ENCODE results near the gene FAM193B.
"Not testable (repeated sequence)": the region's sequence is repeated elsewhere in the genome, so short reads cannot be mapped to it uniquely, and the experiment has no call there.

FAM193B gene

GRCh38 chr5:177535125-177535524 lies 19.2 kb downstream of the FAM193B start:
- TF ChIP-seq CTCF (IDR thresholded peaks at IDR 0.05; ENCODE audit: insufficient read depth, low read length, poor library complexity, severe bottlenecking) (no peak), EZH2phosphoT487 (conservative IDR thresholded peaks at IDR 0.05; ENCODE audit: low read length) (no peak)
- H4K20me1 ChIP-seq (ENCODE audit: low read depth, low read length): no peaks in the 10 kb centered on the region
- H3K36me3 ChIP-seq (ENCODE audit: low read length): peaks cover 17% of the 10 kb centered on the region

GRCh38 chr5:177534433-177534832 lies 19.9 kb downstream of the FAM193B start:
- not testable (repeated sequence) for H3K79me2 ChIP-seq (ENCODE audit: insufficient read depth, low read length); H3K27ac ChIP-seq (ENCODE audit: low read depth, low read length); H3K4me3 ChIP-seq (ENCODE audit: insufficient read depth, low read length, poor library complexity, severe bottlenecking); H3K4me2 ChIP-seq (ENCODE audit: low read depth, low read length, poor library complexity, severe bottlenecking); H3K9ac ChIP-seq (ENCODE audit: low read length); H3F3A ChIP-seq (ENCODE audit: insufficient read depth); H4K20me1 ChIP-seq (ENCODE audit: low read depth, low read length); H3K9me3 ChIP-seq (ENCODE audit: insufficient read depth, low read length); H2AFZ ChIP-seq (ENCODE audit: low read depth, low read length, severe bottlenecking); H3K27me3 ChIP-seq (ENCODE audit: low read length); H3K9me2 ChIP-seq (replicated peaks; ENCODE audit: insufficient read depth, low read length)
- peaks cover 17% of the 10 kb centered on the region for H3K36me3 ChIP-seq (ENCODE audit: low read length)

More at GRCh38 chr5:177535125-177535524, 19.2 kb downstream of the FAM193B start:
- Histone ChIP-seq H3K9ac (ENCODE audit: low read length) (no peak overlapping the region), H3K79me2 (ENCODE audit: insufficient read depth, low read length) (peaks cover 12% of the 10 kb centered on the region; the same call in 1 of the 2 replicates), H3K4me2 (ENCODE audit: low read depth, low read length, poor library complexity, severe bottlenecking) (no peak overlapping the region), H3K27ac (ENCODE audit: low read depth, low read length) (no peak overlapping the region), H3F3A (ENCODE audit: insufficient read depth) (no peaks in the 10 kb centered on the region), H3K9me3 (ENCODE audit: insufficient read depth, low read length) (no peaks in the 10 kb centered on the region), H3K4me3 (ENCODE audit: insufficient read depth, low read length, poor library complexity, severe bottlenecking) (no peak overlapping the region), H2AFZ (ENCODE audit: low read depth, low read length, severe bottlenecking) (no peak overlapping the region), H3K27me3 (ENCODE audit: low read length) (no peaks in the 10 kb centered on the region), H3K9me2 (replicated peaks; ENCODE audit: insufficient read depth, low read length) (no peaks in the 10 kb centered on the region)

- Histone ChIP-seq H3K9me2 (replicated peaks; ENCODE audit: insufficient read depth, low read length) (no peaks in the 10 kb centered on the region), H3K27me3 (ENCODE audit: low read length) (no peaks in the 10 kb centered on the region), H3K9ac (ENCODE audit: low read length) (no peak overlapping the region), H3K79me2 (ENCODE audit: insufficient read depth, low read length) (peaks cover 5% of the 10 kb centered on the region; the same call in 1 of the 2 replicates), H3K9me3 (ENCODE audit: insufficient read depth, low read length) (no peaks in the 10 kb centered on the region), H3K4me2 (ENCODE audit: low read depth, low read length, poor library complexity, severe bottlenecking) (no peak overlapping the region), H3F3A (ENCODE audit: insufficient read depth) (no peaks in the 10 kb centered on the region), H2AFZ (ENCODE audit: low read depth, low read length, severe bottlenecking) (no peak overlapping the region), H3K27ac (ENCODE audit: low read depth, low read length) (no peak overlapping the region), H4K20me1 (ENCODE audit: low read depth, low read length) (no peaks in the 10 kb centered on the region), H3K4me3 (ENCODE audit: insufficient read depth, low read length, poor library complexity, severe bottlenecking) (no peak overlapping the region), H3K36me3 (ENCODE audit: low read length) (peaks cover 11% of the 10 kb centered on the region)
- TF ChIP-seq EZH2phosphoT487 (conservative IDR thresholded peaks at IDR 0.05; ENCODE audit: low read length): no peak
- no peak for TF ChIP-seq CTCF (IDR thresholded peaks at IDR 0.05; ENCODE audit: insufficient read depth, low read length, poor library complexity, severe bottlenecking)
These were observed 23.0 kb downstream of the FAM193B start for GRCh38 chr5:177531209-177531940.

GRCh38 chr5:177530638-177531037 lies 23.7 kb downstream of the FAM193B start:
- Histone ChIP-seq H2AFZ (ENCODE audit: low read depth, low read length, severe bottlenecking) (no peak overlapping the region), H3K9me2 (replicated peaks; ENCODE audit: insufficient read depth, low read length) (no peaks in the 10 kb centered on the region), H4K20me1 (ENCODE audit: low read depth, low read length) (no peaks in the 10 kb centered on the region), H3K36me3 (ENCODE audit: low read length) (peaks cover 11% of the 10 kb centered on the region), H3F3A (ENCODE audit: insufficient read depth) (no peaks in the 10 kb centered on the region), H3K79me2 (ENCODE audit: insufficient read depth, low read length) (peaks cover 5% of the 10 kb centered on the region; the same call in 1 of the 2 replicates), H3K9ac (ENCODE audit: low read length) (no peak overlapping the region), H3K4me2 (ENCODE audit: low read depth, low read length, poor library complexity, severe bottlenecking) (no peak overlapping the region), H3K27me3 (ENCODE audit: low read length) (no peaks in the 10 kb centered on the region), H3K27ac (ENCODE audit: low read depth, low read length) (no peak overlapping the region), H3K4me3 (ENCODE audit: insufficient read depth, low read length, poor library complexity, severe bottlenecking) (no peak overlapping the region), H3K9me3 (ENCODE audit: insufficient read depth, low read length) (no peaks in the 10 kb centered on the region)
- no peak for TF ChIP-seq EZH2phosphoT487 (conservative IDR thresholded peaks at IDR 0.05; ENCODE audit: low read length)
- no peak for TF ChIP-seq CTCF (IDR thresholded peaks at IDR 0.05; ENCODE audit: insufficient read depth, low read length, poor library complexity, severe bottlenecking)
